HG02623 (cell line): ENCODE data around the gene ARHGAP18.

Experiments
- ATAC-seq: cut with Tn5 transposase; IDR thresholded peaks from one replicate; pipeline ENCODE4 v1.9.1; 2021; ENCODE audit warnings: moderate library complexity; ENCODE audit not compliant: unreplicated experiment

ARHGAP18 gene

GRCh38 chr6:129623008-129623732 lies 86.8 kb downstream of the ARHGAP18 start:
- peak; percentile 63 for ATAC-seq

- no peak for ATAC-seq
Measured at GRCh38 chr6:129621252-129621651, 88.7 kb downstream of the ARHGAP18 start.

GRCh38 chr6:129620234-129620610 lies 89.8 kb downstream of the ARHGAP18 start:
- no peak for ATAC-seq

- ATAC-seq = no peak
Measured at GRCh38 chr6:129619579-129620233, 90.3 kb downstream of the ARHGAP18 start.

- no peak for ATAC-seq
Measured at GRCh38 chr6:129617986-129618385, 92.0 kb downstream of the ARHGAP18 start.

- no peak for ATAC-seq
Measured at GRCh38 chr6:129615496-129615895, 94.5 kb downstream of the ARHGAP18 start.

GRCh38 chr6:129615020-129615419 lies 95.0 kb downstream of the ARHGAP18 start:
- ATAC-seq = no peak

- ATAC-seq = no peak
Measured at GRCh38 chr6:129614464-129614863, 95.5 kb downstream of the ARHGAP18 start.

GRCh38 chr6:129612440-129612839 lies 97.5 kb downstream of the ARHGAP18 start:
- no peak for ATAC-seq

- ATAC-seq = no peak
Measured at GRCh38 chr6:129609635-129610034, 100.3 kb downstream of the ARHGAP18 start.

GRCh38 chr6:129608886-129609537 lies 101.0 kb downstream of the ARHGAP18 start:
- no peak for ATAC-seq

GRCh38 chr6:129607581-129608186 lies 102.3 kb downstream of the ARHGAP18 start:
- ATAC-seq = no peak

GRCh38 chr6:129606664-129607063 lies 103.3 kb downstream of the ARHGAP18 start:
- ATAC-seq = peak; percentile 52

GRCh38 chr6:129605967-129606366 lies 104.0 kb downstream of the ARHGAP18 start:
- ATAC-seq = no peak

- ATAC-seq = no peak
Measured at GRCh38 chr6:129605095-129605494, 104.9 kb downstream of the ARHGAP18 start.

- no peak for ATAC-seq
Measured at GRCh38 chr6:129604321-129604720, 105.7 kb downstream of the ARHGAP18 start.

GRCh38 chr6:129603741-129604140 lies 106.2 kb downstream of the ARHGAP18 start:
- no peak for ATAC-seq

- ATAC-seq = no peak
Measured at GRCh38 chr6:129601323-129601722, 108.7 kb downstream of the ARHGAP18 start.

- no peak for ATAC-seq
Measured at GRCh38 chr6:129599467-129599866, 110.5 kb downstream of the ARHGAP18 start.

- peak; percentile 59 for ATAC-seq
Measured at GRCh38 chr6:129598244-129599187, 111.5 kb downstream of the ARHGAP18 start.
